Measurements from ENCODE around the gene C1QTNF6.

GRCh38 chr22:37225481-37225880 lies 37.4 kb upstream of the C1QTNF6 start:
- TF ChIP-seq CTCF (IDR thresholded peaks at IDR 0.05 in 2 of 3, conservative IDR thresholded peaks at IDR 0.05 in 1 of 3; ENCODE audit: borderline replicate concordance in 1 of 3, insufficient read depth in 1 of 3, low read depth in 2 of 3, low read length in 2 of 3) (0 out of 6 replicates have a peak, but pooled peaks of 1 of the 3 experiments have one; percentile 14), POLR2A (IDR thresholded peaks at IDR 0.05; ENCODE audit: borderline replicate concordance, extremely low read depth, insufficient read depth, insufficient read length) (no peak), EZH2 (IDR thresholded peaks at IDR 0.05) (no peak), YY1 (IDR thresholded peaks at IDR 0.05; ENCODE audit: extremely low read depth, insufficient replicate concordance, low read depth, low read length) (no peak), SIN3A (IDR thresholded peaks at IDR 0.05; ENCODE audit: low read depth) (no peak), EZH2phosphoT487 (IDR thresholded peaks at IDR 0.05; ENCODE audit: borderline replicate concordance) (no peak), REST (IDR thresholded peaks at IDR 0.05; ENCODE audit: low read depth) (no peak), RAD21 (IDR thresholded peaks at IDR 0.05; ENCODE audit: low read depth) (no peak), TCF7L2 (IDR thresholded peaks at IDR 0.05; ENCODE audit: borderline replicate concordance, extremely low read depth, insufficient read depth, insufficient read length) (no peak), SRF (IDR thresholded peaks at IDR 0.05; ENCODE audit: low read depth) (no peak), POLR2AphosphoS5 (IDR thresholded peaks at IDR 0.05; ENCODE audit: low read depth, low read length) (no peak)

All from HCT116 (cell line).